Thyroid gland (tissue), 4 donors: ENCODE measurements around the gene MOB1B.

Experiments used
- POLR2A ChIP-seq, 2 donors: fragments of 450-650 bp; IDR thresholded peaks; one replicate each; pipeline ENCODE4 v1.6.1; 2017; ENCODE audit warnings: antibody characterized with exemption in 2 of 2, mild to moderate bottlenecking in 2 of 2, moderate library complexity in 1 of 2
- TF ChIP-seq, protein P1 (sequence below), 6 experiments: fragments of 200-600 bp in 3 of 6; fragments of 450-650 bp in 3 of 6; sonication (generic) in 3 of 6; IDR thresholded peaks; one replicate each; pipeline ENCODE4 v1.5.1; 2016 to 2019; ENCODE audit warnings: antibody characterized with exemption in 6 of 6, mild to moderate bottlenecking in 2 of 6, inconsistent platforms in 1 of 6, moderate library complexity in 1 of 6

DNA sequence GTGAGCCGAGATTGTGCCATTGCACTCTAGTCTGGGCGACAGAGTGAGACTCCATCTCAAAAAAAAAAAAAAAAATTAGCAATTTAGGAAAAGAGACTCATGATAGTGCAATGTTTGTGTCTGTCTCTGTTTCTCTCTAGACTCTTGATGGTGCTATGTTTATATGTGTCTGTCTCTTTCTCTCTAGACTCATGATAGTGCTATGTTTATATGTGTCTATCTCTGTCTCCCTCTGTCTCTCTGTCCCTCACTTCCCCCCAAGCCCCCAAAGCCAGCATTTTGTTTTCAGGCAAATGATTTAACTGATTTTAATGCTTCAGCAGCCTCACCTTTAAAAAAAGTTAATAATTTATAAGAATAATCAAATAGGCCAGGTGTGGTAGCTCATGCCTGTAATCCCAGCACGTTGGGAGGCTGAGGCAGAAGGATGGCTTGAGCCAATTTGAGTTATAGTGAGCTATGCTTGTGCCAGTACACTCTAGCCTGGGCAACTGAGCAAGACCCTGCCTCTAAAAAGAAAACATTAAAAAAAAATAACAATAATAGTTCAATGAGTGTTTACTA lies 6.9 kb downstream of the MOB1B start:
- TF ChIP-seq, protein P1, sequence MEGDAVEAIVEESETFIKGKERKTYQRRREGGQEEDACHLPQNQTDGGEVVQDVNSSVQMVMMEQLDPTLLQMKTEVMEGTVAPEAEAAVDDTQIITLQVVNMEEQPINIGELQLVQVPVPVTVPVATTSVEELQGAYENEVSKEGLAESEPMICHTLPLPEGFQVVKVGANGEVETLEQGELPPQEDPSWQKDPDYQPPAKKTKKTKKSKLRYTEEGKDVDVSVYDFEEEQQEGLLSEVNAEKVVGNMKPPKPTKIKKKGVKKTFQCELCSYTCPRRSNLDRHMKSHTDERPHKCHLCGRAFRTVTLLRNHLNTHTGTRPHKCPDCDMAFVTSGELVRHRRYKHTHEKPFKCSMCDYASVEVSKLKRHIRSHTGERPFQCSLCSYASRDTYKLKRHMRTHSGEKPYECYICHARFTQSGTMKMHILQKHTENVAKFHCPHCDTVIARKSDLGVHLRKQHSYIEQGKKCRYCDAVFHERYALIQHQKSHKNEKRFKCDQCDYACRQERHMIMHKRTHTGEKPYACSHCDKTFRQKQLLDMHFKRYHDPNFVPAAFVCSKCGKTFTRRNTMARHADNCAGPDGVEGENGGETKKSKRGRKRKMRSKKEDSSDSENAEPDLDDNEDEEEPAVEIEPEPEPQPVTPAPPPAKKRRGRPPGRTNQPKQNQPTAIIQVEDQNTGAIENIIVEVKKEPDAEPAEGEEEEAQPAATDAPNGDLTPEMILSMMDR (IDR thresholded peaks at IDR 0.05) = no peak
- no peak for TF ChIP-seq POLR2A (IDR thresholded peaks at IDR 0.05)
